Endometrial microvascular endothelial cells (primary cell): ENCODE measurements around the gene CSNK2A2. TPM values are rescaled to one million over a fixed set of nuclear protein-coding genes. Genes with fewer than 3 reads are reported as not detected.

Experiments
- in situ Hi-C: cut with HindIII; loops from 2 replicates; pipeline ENCODE4 v1.10.0; 2017; ENCODE audit warnings: low sequenced_read_pairs, low pct_unique_long_range_greater_than_20kb; ENCODE audit errors: inconsistent ontology term
- total RNA-seq: library from RNA; depleted of rRNA; stranded (reverse); fragments of >200 nt; gene quantifications from one replicate; pipeline ENCODE4 v1.2.3, GENCODE V29; 2015; ENCODE audit errors: inconsistent ontology term

CSNK2A2 gene
- total RNA-seq, 1 donor from 2014 or later = 39.8 TPM

DNA sequence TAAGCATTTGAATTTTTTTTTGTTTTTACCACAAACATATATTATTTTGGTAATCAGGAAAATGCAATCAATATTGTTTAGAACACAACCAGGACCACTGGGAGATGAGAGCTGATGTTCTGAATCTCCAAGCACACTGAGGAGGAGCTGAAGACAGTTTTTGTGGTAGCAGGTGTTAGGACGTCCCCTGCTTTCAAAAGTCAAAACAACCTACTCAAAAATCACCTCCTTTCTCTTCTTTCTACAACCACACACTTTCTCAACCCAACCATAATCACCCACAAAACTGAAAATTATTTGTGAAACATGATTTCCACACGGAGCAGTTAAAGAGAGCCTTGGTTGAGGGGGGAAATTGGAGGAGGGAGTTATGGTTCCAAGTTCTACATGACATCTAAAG, 42.1 kb downstream of the CSNK2A2 start:
- in situ Hi-C loops = no loop called here

DNA sequence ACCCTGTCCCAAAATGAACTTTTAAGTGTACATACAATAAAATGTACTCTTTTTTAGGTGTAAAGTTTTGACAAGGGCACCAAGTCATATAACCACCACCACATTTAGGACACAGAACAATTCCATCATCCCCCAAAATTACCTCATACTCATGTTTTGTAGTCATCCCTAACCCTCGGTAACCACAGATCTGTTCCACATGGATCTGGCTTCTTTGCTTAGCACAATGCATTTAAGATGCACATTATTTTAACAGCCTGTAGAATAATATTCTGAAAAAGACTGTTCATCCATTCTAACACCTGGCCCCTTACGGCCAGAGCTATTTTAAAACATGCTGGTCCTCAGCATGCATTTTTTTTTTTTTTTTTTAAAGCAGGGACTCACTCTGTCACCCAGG, 43.6 kb downstream of the CSNK2A2 start:
- in situ Hi-C loops = no loop called here

DNA sequence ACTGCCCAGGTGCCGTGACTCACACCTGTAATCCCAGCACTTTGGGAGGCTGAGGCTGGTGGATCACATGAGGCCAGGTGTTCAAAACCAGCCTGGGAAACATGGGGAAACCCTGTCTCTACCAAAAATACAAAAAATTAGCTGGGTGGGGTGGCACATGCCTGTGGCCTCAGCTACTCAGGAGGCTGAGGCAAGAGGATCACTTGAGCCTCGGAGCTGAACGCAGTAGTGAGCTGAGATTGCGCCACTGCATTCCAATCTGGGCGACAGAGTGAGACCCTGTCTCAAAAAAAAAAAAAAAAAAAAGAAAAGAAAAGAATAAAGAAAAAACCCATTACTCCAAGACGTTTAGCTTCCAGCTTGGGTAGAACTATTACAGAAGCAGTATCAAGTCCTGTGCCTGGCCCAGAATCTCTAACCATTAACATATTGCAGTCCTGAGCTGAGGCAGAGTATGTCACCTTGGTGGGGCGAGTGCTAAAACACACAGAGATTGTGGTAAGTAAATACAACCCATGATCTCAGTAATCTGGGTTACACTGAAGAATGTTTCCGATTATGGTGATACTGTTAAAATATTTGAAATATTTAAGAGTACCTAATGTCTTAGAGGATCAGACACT, 45.5 kb downstream of the CSNK2A2 start:
- in situ Hi-C loops = no loop called here

DNA sequence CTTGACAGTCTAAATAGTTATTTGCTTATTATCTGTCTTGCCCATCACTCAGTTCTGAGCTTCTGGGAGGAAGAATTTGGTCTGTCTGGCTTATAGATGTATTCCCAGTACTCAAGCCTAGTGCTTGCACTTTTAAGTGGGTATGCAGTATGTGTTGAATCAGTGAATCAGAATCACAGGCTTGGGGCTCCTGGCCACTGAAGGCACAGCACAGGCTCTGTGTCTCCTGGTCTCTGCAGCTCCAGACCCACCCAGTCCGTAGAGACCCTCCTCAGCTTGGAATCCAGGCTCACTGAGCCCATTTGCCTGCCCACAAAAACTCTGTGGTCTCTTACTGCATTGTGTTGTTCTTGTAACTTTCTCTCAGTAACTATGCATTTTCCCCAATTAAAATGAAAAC, 49.4 kb downstream of the CSNK2A2 start:
- in situ Hi-C loops = no loop called here

DNA sequence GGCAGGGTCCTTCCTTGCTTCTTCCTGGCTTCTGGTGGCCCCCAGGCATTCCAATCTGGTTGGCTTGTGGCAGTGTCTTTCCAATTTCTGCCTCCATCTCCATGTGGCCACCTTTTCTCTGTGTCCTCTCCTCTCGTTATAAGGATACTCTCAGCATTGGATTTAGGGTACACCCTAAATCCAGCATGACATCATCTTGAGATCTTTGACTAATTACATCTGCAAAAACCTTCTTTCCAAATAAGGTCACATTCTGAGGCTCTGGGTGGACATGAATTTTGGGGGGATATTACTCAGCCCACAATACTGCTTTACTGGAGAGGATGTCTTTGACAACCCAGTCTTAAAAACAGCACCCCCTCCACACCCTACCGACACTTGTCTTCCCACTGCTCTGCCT, 49.8 kb downstream of the CSNK2A2 start:
- in situ Hi-C loops = no loop called here

DNA sequence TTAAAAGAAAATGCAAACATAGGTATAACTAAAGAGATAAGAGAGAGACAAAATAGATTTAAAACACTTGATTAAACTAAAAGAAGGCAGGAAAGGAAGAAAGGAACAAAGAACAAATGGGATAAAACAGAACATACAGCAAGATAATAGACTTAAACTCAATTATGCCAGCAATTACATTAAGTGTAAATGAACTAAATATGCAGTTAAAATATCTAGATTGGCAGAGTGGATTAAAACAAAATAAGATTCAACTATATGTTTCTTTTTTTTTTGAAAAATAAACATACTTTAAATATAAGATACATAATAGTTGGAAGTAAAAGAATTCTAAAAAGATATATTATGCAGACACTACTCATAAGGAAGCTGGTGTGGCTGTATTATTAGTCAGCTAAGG, 59.1 kb downstream of the CSNK2A2 start:
- in situ Hi-C loops = no loop called here

DNA sequence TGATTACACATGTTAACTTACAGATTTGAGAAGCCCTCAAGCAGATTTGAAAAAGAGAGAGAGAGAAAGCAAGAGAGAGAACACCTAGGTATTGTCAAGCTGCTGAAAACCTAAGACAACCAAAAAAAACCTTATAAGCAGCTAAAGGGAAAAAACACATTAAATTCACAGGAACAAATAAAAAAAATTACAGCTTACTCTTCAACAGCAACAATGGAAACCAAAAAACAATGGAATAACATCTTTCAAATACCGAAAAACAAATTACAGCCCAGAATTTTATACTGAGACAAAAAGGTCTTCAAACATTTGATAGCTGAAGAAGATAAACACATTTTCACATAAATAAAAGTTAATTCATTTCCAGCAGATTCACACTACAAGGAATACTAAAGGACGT, 60.3 kb downstream of the CSNK2A2 start:
- in situ Hi-C loops = no loop called here

DNA sequence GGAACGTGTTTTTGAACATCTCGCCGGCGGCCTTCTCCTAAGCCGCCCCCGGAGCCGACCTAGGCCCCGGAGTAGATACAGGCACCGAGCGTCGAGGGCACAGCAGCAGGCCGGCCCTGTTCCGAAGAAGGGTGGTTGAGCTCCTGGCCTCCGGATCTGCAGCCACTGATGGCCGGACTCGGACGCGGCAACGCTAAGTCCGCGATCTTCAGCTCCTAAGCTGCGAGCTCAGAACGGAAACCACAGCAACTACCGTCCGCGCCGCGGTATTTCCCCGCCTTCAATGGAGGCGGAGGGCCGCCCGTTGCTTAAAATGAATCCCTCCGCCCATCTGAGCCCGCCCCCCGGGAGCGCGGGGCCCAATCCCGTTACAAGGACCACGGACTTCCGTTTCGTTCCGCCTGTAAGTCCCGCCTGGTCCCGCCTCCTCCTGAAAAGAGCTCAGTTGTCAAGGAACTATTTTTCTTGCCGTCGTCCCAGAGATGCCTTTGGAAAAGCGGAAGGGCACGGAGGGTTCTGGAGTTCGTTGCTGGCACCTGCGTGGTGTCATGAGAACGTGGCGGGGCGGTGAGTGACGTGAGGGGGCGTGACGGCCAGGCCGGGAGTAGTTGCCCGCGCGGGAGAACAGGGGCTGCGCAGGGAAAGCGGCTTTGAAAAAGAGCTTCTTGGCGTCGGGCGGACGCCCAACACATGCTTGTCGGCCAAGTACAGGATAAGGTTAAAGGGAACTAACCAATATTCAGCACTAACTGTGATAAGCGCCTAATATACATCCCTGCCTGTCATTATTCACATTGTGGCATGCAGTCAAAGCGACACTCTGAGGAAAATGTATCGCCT, 68.6 kb downstream of the CSNK2A2 start, which contains the start of gene CFAP20:
Gene CFAP20, minus strand, starts transcription at position 285 of the 840 bp plus-strand sequence. Its CDS starts 266 bp downstream, at position 19.
- in situ Hi-C loops = loop anchor here (10.0 kb wide), 1 partner anchor 95 kb away; no protein-coding TSS in a partner anchor

DNA sequence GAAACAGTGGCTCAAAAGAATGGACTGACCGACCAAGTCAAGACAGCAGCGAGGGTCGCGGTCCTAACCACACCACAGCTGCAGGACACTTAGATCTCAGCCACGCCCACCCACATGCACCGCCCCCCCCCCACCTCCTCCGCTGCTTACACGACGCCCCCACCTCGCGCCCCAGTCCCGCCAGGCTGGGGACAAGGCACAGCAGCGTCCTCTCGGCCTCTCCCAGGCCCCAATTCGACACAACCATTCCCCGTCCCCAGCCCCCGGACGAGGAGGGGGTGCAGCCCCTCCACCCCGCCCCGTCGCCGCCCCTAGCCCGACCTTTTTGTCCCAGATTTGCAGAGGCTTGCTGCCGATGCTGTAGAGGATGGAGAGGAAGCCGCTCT, 69.2 kb downstream of the CSNK2A2 start:
- in situ Hi-C loops = loop anchor here (10.0 kb wide), 1 partner anchor 94 kb away; no protein-coding TSS in a partner anchor

DNA sequence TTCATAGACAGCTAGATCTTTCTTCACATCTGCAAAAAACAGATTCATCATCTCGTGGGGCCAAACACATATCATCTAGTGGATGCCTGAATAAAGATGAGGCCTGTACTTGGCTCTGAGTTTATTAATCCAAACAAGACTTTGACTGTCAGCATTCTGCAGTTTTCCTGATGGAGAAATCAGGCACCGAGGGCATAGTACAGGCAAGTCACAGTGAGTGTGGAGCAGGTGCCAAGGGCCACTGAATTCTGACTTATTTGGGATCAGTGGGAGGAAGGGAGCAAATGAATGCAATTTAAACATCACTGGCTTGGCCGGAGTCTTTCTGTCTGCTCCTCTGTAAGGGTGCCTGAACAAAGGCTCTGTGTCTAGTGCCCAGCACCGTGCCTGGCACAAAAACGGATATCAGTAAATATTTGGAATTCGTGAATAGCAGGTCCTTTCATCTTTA, 69.7 kb downstream of the CSNK2A2 start:
- in situ Hi-C loops = loop anchor here (10.0 kb wide), 1 partner anchor 93 kb away; no protein-coding TSS in a partner anchor

DNA sequence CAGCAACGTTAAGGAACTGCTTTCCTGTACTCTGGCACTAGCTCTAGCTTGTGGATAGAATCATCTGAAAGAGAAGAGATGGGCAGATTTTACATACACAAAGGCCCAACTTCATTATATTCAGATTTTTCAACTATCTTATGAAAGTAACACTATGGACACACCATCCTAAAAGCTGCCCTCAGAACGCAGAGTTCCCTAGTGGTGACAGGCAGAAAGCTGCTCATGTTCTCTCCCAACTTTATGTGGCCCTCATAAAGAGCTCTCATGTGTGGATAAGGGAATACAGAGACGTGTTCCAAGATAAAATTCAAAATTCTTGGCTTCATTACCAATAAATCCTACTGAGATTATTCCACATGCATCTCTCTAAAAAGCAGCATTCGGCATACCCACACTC, 70.3 kb downstream of the CSNK2A2 start:
- in situ Hi-C loops = loop anchor here (10.0 kb wide), 1 partner anchor 93 kb away; no protein-coding TSS in a partner anchor

DNA sequence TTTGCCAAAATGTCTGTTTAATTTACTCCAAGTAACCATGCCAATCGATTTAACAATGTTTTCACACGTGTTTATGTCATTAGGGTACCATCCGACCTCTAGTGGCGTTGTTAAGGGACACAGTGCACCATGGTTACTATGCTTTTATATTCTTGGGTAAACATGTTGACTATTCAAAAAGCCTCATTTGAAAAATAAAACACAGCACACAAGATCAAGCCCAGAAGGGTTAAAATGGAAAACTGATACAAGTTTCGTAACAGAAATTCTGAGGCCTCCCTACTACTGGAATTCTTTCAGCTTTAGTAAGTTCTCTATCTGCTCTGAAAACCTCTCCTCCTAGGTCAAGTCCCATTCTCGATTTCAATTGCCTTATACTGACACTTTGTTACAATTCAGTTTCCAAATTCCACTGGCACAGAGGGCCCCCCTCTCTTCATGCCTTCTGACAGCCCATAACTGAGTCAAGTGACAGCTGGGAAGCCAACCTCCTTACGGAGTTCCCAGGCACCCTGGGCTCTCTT, 70.8 kb downstream of the CSNK2A2 start:
- in situ Hi-C loops = loop anchor here (10.0 kb wide), 1 partner anchor 92 kb away; no protein-coding TSS in a partner anchor

DNA sequence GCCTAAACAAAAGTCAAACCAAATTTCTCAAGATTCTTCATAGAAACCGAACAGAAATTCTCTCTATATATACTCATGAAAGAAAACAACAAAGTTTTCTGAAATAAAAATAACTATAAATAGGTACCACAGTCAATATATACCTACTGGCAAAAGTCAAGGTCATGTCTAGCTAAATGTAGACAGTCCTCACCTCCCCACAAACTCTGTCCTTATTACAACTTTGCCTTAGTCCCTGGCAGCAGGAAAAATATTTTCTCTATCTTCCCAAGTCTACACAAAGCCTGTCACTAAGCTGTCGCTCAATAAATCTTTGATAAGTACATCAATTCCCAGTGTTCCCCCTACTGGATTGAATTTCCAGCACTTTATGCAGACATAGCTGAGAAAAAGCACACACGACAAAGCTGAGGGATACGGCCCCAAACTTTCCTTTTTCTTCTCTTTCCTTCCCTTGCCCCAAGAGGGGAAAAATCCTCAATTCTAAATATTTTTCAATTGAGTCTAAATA, 71.4 kb downstream of the CSNK2A2 start:
- in situ Hi-C loops = loop anchor here (10.0 kb wide), 1 partner anchor 92 kb away; no protein-coding TSS in a partner anchor

DNA sequence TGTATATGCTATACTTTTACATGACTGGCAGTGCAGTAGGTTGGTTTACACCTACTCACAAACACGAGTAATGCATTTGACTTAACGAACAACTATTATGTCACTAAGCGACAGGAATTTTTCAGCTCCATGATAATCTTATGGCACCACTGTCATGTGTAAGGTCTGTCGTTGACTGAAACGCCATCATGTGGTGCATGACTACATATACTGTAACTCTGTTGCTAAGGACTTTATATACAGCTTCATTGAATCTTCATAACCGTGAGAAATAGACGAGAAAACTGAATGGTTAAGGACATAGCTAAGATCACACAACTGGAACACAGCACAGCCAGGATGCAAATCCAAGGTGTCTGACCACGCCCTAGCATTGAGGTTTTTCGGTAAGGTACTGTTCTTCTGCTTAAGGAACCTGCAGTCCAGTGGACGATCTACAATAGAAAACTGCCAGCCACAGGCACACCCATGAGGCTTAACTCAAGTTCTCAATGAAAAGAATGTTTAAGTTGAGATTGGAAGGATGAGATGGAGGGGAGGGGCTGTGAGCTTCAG, 72.0 kb downstream of the CSNK2A2 start:
- in situ Hi-C loops = loop anchor here (10.0 kb wide), 1 partner anchor 91 kb away; no protein-coding TSS in a partner anchor

DNA sequence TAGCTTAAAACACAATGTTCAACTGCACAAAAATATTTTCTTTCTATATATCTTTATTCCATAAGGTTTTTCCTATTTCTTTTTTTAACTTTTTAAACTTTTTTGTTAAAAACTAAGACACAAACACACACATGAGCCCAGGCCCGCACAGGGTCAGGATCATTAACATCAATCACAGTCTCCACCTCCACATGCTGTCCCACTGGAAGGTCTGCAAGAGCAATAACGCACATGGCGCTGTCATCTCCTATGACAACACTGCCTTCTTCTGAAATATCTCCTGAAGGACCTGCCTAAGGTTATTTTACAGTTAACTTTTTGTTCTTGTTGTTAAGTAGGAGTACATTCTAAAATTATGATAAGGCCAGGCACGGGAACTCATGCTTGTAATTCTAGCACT, 72.9 kb downstream of the CSNK2A2 start:
- in situ Hi-C loops = loop anchor here (10.0 kb wide), 1 partner anchor 90 kb away; no protein-coding TSS in a partner anchor

DNA sequence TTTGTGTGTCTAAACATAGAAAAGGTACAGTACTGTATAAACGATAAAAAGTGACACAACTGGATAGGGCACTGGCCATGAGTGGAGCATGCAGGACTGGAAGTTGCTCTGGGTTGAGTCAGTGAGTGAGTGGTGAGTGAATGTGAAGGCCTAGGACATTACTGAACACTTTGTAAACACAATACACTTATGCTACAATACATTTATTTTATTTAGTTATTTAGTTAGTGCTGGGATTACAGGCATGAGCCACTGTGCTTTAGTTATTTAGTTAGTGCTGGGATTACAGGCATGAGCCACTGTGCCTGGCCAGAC, 73.3 kb downstream of the CSNK2A2 start:
- in situ Hi-C loops = loop anchor here (10.0 kb wide), 1 partner anchor 90 kb away; no protein-coding TSS in a partner anchor

DNA sequence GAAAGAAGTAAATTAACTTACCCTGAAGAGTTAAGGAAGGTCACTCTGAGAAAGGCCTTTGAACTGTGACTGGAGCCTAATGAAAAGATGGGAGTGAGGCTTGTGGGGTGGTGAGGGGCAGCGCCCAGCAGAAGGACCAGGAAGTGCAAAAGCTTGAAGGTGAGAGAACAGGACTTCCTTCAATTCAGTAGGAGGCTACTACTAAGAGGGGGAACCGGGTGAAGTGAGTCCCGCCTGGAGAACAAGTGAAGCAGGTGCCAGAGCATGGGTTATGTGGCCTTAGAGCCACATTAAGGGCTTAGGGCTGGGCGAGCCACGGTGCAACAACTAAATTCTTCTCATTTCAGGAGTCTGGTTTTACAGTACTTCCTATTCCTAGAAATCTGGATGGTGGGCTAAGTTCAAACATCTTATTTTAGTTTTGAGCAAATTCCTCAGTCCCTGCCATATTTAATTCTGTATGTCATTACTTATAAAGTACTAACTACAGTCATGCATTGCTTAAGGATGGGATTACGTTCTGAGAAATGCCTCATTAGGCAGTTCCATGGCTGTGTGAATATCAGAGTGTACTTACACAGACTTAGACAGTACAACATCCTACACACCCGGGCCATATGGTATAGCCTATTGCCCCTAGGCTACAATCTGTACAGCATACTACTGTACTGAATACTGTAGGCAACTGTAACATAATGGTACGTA, 73.9 kb downstream of the CSNK2A2 start:
- in situ Hi-C loops = loop anchor here (10.0 kb wide), 1 partner anchor 89 kb away; no protein-coding TSS in a partner anchor

DNA sequence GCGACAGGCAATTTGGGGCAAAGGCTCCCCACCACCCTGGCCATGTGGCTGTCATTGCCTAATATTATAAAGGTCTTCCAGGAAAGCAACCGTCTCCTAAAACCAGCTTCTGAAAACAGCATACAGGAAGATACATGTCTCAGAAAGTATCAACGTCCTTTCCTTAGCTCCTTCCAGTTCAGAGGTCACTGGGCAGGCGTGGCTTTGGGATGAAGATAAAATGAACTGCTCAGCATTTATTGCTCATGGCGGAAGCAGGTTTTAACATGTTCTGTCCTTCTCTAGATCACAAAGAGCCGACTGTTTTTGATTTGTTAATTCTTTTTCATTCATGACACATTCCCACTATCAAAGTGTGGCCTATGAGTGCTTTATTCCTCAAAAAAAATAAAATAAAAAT, 76.8 kb downstream of the CSNK2A2 start:
- in situ Hi-C loops = loop anchor here (10.0 kb wide), 1 partner anchor 86 kb away; no protein-coding TSS in a partner anchor
